HEK293 (cell line): ENCODE results near the gene NAXE.

Experiments used
- ZFP41 ChIP-seq: fragments of 450-650 bp; formaldehyde crosslinking; IDR thresholded peaks from 2 replicates; pipeline ENCODE4 v1.5.1; 2016; ENCODE audit warnings: missing biosample characterization, missing genetic modification characterization, borderline replicate concordance
- ZNF114 ChIP-seq: fragments of 450-650 bp; formaldehyde crosslinking; IDR thresholded peaks from 2 replicates; pipeline ENCODE4 v1.5.0; 2017; ENCODE audit warnings: missing biosample characterization, missing genetic modification characterization
- ZNF121 ChIP-seq: fragments of 450-650 bp; formaldehyde crosslinking; IDR thresholded peaks from 2 replicates; pipeline ENCODE4 v1.5.1; 2016; ENCODE audit warnings: missing biosample characterization, missing genetic modification characterization
- ZNF138 ChIP-seq: fragments of 450-650 bp; formaldehyde crosslinking; IDR thresholded peaks from 2 replicates; pipeline ENCODE4 v1.5.1; 2016; ENCODE audit warnings: missing biosample characterization, missing genetic modification characterization, borderline replicate concordance
- ZNF350 ChIP-seq: fragments of 450-650 bp; formaldehyde crosslinking; IDR thresholded peaks from 2 replicates; pipeline ENCODE4 v1.5.0; 2017; ENCODE audit warnings: missing biosample characterization, mild to moderate bottlenecking, missing genetic modification characterization
- ZNF416 ChIP-seq: fragments of 450-650 bp; formaldehyde crosslinking; IDR thresholded peaks from 2 replicates; pipeline ENCODE4 v1.5.1; 2016; ENCODE audit warnings: missing biosample characterization, missing genetic modification characterization
- ZNF501 ChIP-seq: fragments of 450-650 bp; formaldehyde crosslinking; IDR thresholded peaks from 2 replicates; pipeline ENCODE4 v1.5.1; 2016; ENCODE audit warnings: missing biosample characterization, missing genetic modification characterization
- ZNF707 ChIP-seq: fragments of 450-650 bp; formaldehyde crosslinking; IDR thresholded peaks from 2 replicates; pipeline ENCODE4 v1.5.1; 2016; ENCODE audit warnings: missing biosample characterization, missing genetic modification characterization
- ZNF791 ChIP-seq: fragments of 450-650 bp; formaldehyde crosslinking; IDR thresholded peaks from 2 replicates; pipeline ENCODE4 v1.5.1; 2016; ENCODE audit warnings: missing biosample characterization, missing genetic modification characterization
- ZSCAN30 ChIP-seq: fragments of 450-650 bp; IDR thresholded peaks from 2 replicates; pipeline ENCODE4 v1.5.1; 2018; ENCODE audit warnings: missing biosample characterization, mild to moderate bottlenecking, missing genetic modification characterization, moderate library complexity
- TF ChIP-seq, protein P1 (sequence below): fragments of 450-650 bp; formaldehyde crosslinking; IDR thresholded peaks from 2 replicates; pipeline ENCODE4 v1.5.1; 2016; ENCODE audit warnings: missing biosample characterization, missing genetic modification characterization, low read depth
- TF ChIP-seq, protein P2 (sequence below): fragments of 450-650 bp; formaldehyde crosslinking; IDR thresholded peaks from 2 replicates; pipeline ENCODE4 v1.5.1; 2016; ENCODE audit warnings: missing biosample characterization, missing genetic modification characterization

DNA sequence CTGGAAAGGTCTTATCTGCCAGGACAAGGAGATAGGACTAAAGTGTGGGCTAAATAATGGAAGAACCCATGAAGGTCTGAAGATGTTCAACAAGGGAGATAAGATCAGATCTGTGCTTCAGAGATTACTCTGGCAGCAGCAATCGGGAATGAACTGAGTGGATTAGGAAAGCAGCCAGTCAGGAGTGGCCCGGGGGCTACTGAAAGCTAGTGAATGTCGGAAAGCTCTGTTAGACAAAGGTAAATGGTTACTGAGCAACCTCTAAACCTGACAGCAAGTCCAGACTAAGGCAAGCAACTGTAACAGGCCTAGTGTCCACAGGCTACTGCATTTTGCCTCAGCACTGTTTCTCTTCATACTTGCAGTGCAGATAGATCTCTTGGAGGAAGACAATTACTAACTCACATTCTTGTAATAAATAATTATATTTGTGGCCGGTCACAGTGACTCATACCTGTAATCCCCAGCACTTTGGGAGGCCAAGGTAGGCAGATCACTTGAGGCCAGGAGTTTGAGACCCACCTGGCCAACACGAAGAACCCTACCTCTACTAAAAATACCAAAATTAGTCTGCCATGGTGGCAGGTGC lies 31.7 kb upstream of the NAXE start:
- TF ChIP-seq, protein P1, sequence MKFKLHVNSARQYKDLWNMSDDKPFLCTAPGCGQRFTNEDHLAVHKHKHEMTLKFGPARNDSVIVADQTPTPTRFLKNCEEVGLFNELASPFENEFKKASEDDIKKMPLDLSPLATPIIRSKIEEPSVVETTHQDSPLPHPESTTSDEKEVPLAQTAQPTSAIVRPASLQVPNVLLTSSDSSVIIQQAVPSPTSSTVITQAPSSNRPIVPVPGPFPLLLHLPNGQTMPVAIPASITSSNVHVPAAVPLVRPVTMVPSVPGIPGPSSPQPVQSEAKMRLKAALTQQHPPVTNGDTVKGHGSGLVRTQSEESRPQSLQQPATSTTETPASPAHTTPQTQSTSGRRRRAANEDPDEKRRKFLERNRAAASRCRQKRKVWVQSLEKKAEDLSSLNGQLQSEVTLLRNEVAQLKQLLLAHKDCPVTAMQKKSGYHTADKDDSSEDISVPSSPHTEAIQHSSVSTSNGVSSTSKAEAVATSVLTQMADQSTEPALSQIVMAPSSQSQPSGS (tag by site-specific recombination), result no peak
- TF ChIP-seq ZSCAN30 (tag by site-specific recombination), result no peak
- no peak for TF ChIP-seq ZNF121 (tag by site-specific recombination)
- TF ChIP-seq, protein P2, sequence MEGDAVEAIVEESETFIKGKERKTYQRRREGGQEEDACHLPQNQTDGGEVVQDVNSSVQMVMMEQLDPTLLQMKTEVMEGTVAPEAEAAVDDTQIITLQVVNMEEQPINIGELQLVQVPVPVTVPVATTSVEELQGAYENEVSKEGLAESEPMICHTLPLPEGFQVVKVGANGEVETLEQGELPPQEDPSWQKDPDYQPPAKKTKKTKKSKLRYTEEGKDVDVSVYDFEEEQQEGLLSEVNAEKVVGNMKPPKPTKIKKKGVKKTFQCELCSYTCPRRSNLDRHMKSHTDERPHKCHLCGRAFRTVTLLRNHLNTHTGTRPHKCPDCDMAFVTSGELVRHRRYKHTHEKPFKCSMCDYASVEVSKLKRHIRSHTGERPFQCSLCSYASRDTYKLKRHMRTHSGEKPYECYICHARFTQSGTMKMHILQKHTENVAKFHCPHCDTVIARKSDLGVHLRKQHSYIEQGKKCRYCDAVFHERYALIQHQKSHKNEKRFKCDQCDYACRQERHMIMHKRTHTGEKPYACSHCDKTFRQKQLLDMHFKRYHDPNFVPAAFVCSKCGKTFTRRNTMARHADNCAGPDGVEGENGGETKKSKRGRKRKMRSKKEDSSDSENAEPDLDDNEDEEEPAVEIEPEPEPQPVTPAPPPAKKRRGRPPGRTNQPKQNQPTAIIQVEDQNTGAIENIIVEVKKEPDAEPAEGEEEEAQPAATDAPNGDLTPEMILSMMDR (tag by site-specific recombination), result no peak
- no peak for TF ChIP-seq ZNF350 (tag by site-specific recombination)
- TF ChIP-seq ZNF791 (tag by site-specific recombination), result no peak
- no peak for TF ChIP-seq ZNF114 (tag by site-specific recombination)
- TF ChIP-seq ZNF416 (tag by site-specific recombination), result no peak
- TF ChIP-seq ZNF138 (tag by site-specific recombination), result no peak
- no peak for TF ChIP-seq ZNF501 (tag by site-specific recombination)
- no peak for TF ChIP-seq ZFP41 (tag by site-specific recombination)
- TF ChIP-seq ZNF707 (tag by site-specific recombination), result no peak
